Globus pallidus (tissue), 1 donor: ENCODE data around the gene PLBD2.

Source experiments
- DNase-seq: peaks from one replicate; pipeline ENCODE4 v3.0.0-alpha.2; 2015; ENCODE audit warnings: low spot score

Gene PLBD2

DNA sequence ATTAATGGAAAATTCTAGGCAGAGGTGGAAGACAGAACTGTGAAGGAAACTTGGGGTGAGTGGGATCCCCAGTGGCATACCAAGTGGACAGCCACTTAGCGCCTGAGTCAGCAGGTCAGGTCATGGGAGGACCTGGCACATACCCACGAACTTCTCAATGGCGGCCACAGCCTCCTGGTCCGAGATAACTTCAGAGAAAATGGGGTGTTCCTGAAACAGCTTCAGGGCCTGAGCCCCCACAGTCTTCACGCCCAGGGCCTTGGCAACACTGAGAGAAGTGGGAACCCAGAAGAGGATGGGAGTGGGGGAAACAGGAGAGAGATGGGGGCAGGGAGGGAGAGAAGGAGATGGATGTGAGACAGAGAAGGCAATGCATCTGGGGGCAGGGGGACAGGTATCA, 35.4 kb downstream of the PLBD2 start:
- DNase-seq = no peak

DNA sequence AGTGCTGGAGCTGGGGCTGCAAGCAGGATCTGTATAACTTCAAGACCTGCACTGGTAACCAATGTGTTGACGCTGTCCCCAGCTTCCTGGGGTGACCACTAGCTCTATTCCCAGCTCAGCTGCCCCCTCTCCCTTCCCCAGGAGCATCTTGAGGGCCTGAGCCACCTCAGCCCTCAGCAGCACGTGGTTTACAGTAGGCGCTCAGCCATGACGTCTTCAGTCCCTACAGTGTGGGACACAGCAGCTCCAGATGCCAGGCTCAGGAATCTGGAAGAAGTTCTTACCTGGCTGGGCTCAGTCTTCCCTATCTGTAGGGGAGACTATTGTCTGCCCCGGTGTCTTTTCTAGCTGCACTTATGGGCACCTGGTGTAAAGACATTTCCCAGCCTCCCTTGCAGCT, 36.7 kb downstream of the PLBD2 start:
- DNase-seq = no peak

DNA sequence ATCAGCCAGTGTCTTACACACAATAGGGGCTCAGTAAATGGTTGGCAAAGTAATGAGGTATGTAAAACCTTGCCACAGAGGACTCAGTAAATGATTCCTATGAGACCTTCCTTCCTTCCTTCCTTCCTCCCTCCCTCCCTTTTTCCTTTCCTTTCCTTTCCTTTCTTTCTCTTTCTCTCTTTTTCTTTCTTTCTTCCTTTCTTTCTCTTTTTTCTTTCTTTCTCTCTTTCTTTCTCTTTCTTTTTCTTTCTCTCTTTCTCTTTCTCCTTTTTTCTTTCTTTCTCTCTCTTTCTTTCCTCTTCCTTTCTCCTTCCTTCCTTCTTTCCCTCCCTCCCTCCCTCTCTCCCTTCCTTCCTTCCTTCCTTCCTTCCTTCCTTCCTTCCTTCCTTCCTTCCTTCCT, 37.8 kb downstream of the PLBD2 start:
- DNase-seq = no peak

DNA sequence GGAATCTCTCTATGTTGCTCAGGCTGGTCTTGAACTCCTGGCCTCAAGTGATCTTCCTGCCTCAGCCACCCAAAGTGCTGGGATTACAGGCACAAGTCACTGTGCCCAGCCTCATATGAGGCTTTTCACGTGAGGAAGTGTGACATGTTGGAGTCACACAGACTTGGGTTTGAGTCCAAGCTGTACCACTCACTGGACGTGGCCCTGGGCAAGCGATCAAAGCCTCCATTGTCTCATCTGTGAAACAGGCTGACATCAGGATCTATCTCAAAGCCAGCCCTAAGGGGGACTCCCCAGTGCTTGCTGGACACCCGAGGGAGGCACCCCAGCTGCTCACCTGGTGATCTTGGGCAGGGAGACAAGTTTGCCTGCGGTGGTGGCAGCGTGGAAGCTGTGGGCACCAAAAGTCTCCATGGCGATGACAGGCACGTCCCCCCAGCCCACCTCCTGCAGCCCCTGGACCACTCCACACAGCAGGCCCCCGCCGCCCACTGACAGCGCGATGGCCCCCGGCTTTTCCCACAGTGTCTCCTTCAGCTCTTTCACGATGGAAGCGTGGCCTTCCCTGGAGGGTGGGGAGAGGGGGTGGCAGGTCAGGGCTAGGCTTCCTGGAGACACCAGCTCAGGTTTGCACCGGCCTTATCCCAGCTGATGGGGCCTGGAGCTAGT, 38.6 kb downstream of the PLBD2 start:
- peak; percentile 88 for DNase-seq

DNA sequence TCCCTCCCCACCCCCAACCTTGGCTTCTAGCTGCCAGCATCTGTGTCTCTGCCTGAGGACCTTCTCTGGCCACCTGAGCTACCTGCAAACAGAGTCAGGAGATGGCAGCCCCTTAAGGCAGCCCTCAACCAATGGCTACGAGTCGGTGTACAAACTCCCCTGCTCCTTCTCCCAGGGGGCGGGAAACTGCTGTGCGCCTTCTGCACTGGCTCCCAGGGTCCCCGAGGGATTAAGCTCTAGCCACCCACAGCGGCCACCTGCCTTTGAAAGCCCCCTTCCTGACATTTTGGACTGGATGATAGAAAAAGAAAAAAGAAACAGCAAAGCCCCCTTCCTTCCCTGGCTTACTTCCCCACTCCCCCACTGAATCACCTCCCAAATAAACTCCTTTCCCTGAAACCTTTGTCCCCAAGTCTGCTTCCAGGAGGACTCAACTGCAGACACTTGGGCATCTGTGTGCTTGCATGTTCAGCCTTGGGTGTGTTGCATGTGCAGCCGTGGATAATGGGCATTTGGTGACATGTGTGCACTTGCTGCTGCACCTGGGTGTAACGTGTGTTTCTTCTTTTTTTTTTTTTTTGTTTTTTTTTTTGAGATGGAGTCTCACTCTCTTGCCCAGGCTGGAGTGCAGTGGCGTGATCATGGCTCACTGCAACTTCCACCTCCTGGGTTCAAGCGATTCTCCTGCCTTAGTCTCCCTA, 39.3 kb downstream of the PLBD2 start:
- no peak for DNase-seq

DNA sequence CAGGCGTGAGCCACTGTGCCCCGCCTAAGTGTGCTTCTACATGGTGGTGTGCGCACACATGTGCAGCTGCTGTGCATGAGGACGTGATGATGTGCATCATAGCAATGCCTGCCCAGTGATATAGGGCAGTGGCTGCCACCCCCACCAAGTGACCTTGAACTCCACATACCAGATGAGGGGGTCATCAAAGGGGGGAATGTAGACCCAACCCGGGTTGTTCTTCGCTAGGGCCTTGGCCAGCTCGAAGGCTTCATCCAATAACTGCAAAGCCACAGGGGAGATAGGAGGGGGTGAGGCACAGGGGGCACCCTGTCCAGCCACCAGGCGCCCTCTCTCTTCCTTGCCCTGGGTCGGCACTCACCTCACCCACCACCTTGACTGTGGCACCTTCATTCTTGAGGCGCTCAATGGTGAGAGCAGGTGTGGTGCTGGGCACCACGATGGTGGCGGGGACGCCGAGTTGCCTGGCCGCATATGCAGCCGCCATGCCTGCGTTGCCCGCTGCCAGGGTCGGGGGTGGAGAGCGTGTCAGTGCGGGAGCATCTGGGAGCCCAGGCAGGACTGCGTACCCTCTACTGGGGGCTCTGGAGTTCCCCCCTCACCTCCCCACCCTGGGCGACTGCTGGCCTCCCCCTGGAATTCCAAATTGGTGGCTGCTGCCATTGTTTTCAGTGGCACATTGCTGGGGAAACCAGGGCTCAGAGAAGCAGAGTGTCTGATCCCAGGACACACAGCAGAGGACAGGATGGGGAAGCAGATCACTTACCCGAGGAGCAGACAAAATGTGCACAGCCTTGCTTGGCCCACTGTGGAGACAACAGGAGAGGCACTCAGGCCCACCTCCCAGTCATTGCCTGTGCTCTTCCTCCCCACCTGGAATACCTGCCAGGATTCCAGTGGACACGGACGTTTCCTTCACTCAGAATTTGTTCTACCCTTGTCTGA, 40.2 kb downstream of the PLBD2 start:
- no peak for DNase-seq

DNA sequence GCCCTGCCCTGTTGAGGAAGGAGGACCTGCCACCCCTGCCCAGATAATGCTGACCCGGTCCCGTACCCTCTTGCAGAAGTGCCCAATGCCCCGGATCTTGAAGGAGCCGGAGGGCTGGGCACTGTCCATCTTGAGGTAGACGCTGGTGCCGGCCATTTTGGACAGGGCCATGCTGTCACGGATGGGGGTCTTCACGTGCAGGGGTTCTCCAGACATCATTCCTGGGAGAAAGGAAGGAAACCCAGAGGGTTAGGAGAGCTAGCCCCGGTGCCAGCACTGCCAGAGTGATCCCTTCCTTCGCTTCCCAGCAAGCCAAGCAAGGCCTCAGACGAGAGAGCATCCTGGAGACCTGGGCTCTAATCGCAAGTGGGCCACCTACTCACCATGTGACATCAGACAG, 41.1 kb downstream of the PLBD2 start:
- no peak for DNase-seq

DNA sequence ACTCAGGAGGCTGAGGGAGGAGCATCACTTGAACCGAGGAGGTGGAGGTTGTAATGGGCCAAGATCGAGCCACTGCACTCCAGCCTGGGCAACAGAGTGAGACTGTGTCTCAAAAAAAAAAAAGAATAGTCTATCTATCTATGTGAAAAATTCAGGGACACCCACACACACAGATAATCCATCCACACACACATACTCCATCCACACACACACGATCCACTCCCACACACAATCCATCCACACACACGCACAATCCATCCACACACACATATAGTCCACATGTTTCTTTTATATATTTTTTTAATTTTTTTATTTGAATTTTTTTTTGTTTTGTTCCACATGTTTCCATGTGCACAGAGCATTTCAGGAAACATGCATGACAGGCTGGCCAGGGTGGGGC, 42.0 kb downstream of the PLBD2 start:
- DNase-seq = no peak

DNA sequence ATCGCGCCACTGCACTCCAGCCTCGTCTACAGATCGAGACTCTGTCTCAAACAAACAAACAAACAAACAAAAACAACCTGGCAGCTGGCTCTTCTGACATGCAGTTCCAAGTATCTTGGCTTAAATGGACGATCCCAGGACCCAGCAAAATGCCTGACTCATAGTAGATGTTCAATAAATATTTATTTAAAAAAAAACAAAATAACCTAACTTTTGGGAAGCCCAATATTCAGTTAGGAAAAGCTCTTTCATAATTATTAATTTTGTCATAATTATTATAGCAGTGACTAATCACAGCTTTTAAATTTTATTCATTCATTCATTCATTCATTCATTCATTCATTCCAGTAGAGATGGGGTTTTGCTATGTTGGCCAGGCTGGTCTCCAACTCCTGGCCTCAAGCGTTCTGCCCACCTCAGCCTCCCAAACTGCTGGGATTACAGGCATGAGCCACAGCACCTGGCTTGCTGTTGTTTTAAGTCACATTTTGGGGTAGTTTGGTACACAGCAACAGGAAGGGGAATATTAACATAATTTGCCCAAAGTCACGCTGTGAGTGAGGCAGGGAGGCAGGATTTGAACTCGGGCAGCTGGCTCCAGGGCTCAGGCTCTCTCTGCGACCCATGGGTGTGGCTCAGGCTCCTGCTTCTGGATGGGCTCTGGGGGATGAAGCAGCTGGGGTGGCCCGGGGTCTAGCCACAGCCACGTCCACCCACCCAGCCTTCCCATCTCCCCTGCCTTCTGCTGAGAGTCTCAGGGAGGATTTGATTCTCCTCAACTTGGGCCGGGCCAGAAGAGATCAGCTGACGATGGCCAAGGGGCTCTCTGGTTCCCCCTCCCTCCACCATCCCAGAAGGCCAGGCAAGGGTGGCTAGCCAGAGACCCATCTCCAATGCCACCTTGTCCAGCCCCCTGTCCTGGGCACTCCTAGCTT, 42.9 kb downstream of the PLBD2 start:
- DNase-seq = no peak

DNA sequence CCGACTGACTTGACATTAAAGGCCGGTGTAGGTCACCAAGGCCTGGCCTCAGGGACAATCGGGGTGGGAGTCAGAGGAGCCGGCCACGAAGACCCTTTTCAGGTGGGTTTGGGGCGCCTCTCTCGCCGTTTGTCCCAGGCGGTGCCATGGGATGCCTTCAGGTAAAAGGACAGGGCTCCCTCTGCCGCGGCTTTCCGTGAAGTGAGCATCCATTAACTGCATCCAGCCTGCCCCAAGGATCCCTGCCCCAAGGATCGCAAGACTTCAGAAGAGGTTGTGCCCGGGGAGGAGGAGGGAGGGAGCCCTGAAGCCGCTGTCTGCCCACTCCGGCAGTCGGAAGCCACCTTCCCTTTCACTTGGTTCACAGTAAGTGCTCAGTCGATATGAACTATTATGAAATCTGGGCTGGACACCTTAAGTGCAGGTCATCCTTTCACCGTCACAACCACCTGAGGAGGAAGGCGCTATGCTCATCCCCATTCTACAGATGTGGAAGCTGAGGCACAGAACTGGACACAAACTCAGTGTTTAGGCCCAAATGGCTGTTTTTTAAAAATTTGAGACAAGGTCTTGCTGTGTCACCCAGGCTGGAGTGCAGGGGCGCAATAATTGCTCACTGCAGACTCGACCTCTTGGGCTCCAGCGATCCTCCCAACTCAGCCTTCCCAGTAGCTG, 44.3 kb downstream of the PLBD2 start:
- no peak for DNase-seq

DNA sequence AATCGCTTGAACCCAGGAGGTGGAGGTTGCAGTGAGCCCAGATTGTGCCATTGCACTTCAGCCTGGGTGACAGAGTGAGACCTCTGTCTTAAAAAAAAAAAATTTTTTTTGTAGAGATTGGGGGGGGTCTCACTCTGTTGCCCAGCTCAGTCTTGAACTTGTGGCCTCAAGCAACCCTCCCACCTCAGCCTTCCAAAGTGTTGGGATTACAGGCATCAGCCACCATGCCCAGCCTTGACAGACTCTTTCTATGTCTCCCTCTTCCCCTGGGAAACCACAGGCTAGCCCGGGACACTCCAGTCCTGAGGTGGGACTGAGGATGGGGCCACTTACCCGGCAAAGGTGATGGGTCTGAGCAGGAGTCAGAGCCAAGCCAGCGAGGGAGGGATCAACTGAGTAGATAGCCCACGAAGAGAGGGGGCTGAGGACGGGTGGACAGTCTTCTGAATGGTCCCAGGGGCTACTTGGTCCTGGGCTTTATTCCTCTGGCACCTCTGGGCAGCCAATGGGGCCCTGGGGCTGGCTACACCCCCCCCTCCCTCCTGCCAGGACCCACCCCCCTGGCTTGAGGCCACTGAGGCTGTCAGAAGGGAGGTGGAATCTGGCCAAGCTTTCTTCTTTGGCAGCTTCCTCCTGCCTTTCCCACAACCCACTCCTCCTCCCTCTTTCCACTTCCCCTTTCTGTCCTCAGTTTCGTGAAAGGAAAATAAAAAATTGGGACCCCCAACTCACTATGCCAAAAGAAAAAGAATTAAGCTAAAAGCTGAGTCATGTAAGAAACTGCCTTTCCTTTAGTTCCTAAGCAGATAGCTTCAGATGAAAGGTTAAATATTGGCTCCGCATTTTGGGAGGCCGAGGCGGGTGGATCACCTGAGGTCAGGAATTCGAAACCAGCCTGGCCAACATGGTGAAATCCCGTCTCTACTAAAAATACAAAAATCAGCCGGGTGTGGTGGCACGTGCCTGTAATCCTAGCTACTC, 45.3 kb downstream of the PLBD2 start, which contains the start of gene SDS:
SDS (minus strand) TSS at position 453 of the 981 bp plus-strand sequence. CDS start 4,179 bp downstream, outside the sequence.
- peak; percentile 82 for DNase-seq

DNA sequence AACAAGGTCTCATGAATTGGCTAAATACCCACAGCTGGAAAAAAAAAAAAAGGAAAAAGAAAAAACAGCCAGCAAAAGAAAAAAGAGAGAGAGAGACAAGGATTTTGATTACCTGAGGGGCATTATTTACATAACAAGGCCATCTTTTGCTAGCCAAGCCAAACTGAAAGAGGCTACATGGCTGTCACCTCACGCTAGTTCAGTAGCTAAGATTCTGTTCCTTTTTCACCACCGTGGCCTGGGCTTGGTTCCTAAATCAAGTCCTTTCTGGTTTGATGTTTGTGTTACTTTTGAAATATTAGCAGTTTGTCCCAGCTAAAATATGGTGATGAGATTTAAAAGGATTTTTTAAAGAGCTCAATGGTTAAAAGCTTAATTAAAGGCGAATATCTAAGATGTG, 47.3 kb downstream of the PLBD2 start:
- no peak for DNase-seq

DNA sequence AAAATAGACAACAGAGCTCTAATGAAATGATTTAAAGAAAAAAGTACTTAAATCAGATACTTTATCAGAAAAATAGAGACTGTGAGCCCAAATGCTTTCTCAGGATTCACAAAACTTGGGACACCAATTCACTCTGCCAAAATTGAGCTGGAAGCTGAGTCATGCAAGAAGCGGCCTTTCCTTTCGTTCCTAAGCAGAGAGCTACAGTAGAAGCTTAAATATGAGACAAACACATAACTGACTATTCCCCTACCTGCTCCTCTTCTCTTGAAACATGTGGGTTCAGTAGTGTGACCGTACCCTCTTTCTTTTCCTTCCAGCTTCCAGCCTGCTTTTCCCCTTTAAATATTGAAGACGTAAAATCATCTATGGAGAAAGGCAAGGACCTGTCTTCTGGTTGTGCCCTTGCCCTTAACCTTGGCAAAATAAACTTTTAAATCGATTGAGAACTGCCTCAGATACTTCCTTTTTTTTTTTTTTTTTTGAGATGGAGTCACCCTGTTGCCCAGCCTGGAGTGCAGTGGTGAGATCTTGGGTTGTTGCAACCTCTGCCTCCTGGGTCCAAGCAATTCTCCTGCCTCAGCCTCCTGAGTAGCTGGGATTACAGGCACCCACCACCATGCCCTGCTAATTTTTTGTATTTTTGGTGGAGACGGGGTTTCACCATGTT, 49.7 kb downstream of the PLBD2 start:
- no peak for DNase-seq

DNA sequence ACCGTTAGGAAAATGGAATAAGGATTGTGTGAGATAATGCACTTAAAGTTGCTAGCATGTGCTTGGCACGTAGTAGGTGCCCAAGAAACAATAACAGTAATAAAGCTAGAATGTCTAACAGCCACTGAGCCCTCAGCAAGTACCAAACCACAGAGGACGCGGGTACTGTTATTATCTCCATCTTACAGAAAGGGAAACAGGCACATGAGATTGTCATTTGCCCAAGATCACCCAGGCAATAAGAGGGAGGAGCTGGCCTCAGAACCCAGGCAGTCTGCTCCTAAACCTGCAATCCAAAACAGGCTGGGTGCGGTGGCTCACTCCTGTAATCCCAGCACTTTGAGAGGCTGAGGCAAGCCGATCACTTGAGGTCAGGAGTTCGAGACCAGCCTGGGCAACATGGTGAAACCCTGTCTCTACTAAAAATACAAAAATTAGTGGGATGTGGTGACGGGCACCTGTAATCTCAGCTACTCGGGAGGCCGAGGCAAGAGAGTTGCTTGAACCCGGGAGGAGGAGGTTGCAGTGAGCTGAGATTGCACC, 50.4 kb downstream of the PLBD2 start:
- DNase-seq = no peak

DNA sequence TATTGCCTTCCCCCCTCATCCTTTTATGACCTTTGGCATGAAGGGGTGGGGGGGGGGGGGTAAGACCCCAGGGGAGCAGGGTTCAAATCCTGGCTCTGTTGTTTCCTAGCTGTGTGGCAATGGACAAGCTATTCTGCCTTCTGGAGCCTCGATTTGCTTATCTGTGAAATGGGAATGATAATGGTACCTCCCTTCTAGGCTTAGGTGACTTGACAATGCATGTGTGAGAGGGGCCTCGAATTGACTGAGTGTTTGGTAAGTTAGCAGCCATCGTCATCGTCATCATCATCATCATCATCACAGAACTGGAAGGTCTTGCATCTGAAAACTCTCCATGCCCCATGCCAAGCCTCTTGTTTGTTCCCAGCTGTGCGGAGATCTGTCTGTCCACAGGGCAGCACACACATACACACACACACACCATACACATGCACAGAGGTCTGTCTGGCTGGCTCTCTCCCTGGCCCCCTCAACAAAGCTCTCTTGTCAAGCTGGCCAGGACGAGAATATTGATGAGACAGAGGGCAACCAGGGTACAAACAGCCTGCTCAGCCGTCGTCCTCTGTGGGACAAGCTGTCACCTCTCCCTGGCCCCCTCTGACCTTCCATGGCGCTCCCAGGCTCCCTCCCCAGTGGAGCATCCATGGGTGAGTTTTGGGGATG, 51.2 kb downstream of the PLBD2 start:
- peak; percentile 42 for DNase-seq

DNA sequence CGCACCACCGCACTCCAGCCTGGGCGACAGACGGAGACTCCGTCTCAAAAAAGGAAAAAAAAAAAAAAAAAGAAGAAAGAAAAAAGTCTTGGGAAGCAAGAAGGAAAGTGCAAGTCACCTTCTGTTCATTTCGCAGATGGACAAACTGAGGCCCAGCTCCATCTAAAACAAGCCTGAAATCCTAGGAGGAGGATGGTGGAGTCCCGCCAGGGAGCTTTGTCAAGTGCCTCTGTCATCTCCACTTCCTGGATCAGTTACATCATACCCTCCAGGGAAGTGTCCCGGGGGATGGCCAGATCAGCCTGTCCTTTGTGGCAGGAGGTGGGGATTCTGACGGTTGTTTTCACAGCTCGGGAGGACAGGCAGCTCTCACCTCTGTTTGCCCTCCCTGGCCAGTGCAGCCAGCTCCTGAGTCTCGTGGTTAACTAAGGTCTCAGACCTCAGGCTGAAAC, 55.1 kb downstream of the PLBD2 start:
- DNase-seq = no peak

DNA sequence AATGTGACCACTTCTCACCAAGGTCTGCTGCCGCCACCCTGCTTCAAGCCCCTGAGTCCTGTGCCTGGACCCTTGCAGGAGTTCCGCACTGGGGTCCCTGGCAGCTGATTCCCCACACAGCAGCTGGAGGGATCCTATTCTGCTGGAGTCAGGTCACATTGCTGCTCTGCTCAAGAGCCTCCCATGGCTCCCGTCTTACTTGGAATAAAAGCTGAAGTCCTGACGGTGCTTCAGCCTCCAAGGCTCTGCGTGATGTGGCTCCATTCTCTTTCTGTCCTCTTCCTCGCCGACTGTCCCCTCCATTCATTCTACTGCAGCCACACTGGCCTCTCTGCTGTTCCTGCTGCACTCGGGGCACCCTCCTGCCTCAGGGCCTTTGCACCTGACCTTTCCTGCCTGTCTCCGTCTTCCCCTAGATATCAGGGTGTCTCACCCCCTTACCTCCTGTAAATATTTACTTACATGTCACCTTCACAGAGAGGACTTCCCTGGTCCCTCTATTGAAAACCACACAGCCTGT, 56.2 kb downstream of the PLBD2 start:
- DNase-seq = no peak
